ENCODE measurements around the gene NSUN4.
"Not testable (repeated sequence)": the region's sequence is repeated elsewhere in the genome, so short reads cannot be mapped to it uniquely, and the experiment has no call there.

NSUN4 gene

GRCh38 chr1:46325285-46326076, 15.1 kb upstream of the NSUN4 start:
- not testable (repeated sequence) for DNase-seq (ENCODE audit: low read depth in 2 of 2)

GRCh38 chr1:46328182-46328581, 12.4 kb upstream of the NSUN4 start:
- DNase-seq (ENCODE audit: low read depth in 2 of 2), result not testable (repeated sequence)

GRCh38 chr1:46329807-46330206, 10.8 kb upstream of the NSUN4 start:
- not testable (repeated sequence) for DNase-seq (ENCODE audit: low read depth in 2 of 2)

- DNase-seq (ENCODE audit: low read depth in 2 of 2), result not testable (repeated sequence)
Observed at GRCh38 chr1:46330381-46330780, 10.2 kb upstream of the NSUN4 start.

- not testable (repeated sequence) for DNase-seq (ENCODE audit: low read depth in 2 of 2)
Observed at GRCh38 chr1:46331786-46332540, 8.6 kb upstream of the NSUN4 start.

- DNase-seq (ENCODE audit: low read depth in 2 of 2), result no peak
Observed at GRCh38 chr1:46333300-46334029, 7.1 kb upstream of the NSUN4 start.

GRCh38 chr1:46334030-46334384, 6.6 kb upstream of the NSUN4 start:
- no peak for DNase-seq (ENCODE audit: low read depth in 2 of 2)

- DNase-seq (ENCODE audit: low read depth in 2 of 2), result no peak
Observed at GRCh38 chr1:46335081-46335480, 5.5 kb upstream of the NSUN4 start.

GRCh38 chr1:46337409-46337808, 3.2 kb upstream of the NSUN4 start:
- not testable (repeated sequence) for DNase-seq (ENCODE audit: low read depth in 2 of 2)

- no peak for DNase-seq (ENCODE audit: low read depth in 2 of 2)
Observed at GRCh38 chr1:46341222-46342083, 846 bp downstream of the NSUN4 start.

- no peak for DNase-seq (ENCODE audit: low read depth in 2 of 2)
Observed at GRCh38 chr1:46342084-46342656, 1.6 kb downstream of the NSUN4 start.

GRCh38 chr1:46342677-46343350, 2.2 kb downstream of the NSUN4 start:
- no peak for DNase-seq (ENCODE audit: low read depth in 2 of 2)

- DNase-seq (ENCODE audit: low read depth in 2 of 2), result no peak
Observed at GRCh38 chr1:46343351-46343695, 2.7 kb downstream of the NSUN4 start.

- no peak for DNase-seq (ENCODE audit: low read depth in 2 of 2)
Observed at GRCh38 chr1:46343705-46344104, 3.1 kb downstream of the NSUN4 start.

GRCh38 chr1:46344481-46344880, 3.9 kb downstream of the NSUN4 start:
- DNase-seq (ENCODE audit: low read depth in 2 of 2), result no peak

- no peak for DNase-seq (ENCODE audit: low read depth in 2 of 2)
Observed at GRCh38 chr1:46345281-46345680, 4.7 kb downstream of the NSUN4 start.

- no peak for DNase-seq (ENCODE audit: low read depth in 2 of 2)
Observed at GRCh38 chr1:46352363-46352762, 11.8 kb downstream of the NSUN4 start.

- not testable (repeated sequence) for DNase-seq (ENCODE audit: low read depth in 2 of 2)
Observed at GRCh38 chr1:46355920-46356319, 15.3 kb downstream of the NSUN4 start.

GRCh38 chr1:46362158-46362557, 21.6 kb downstream of the NSUN4 start:
- DNase-seq (ENCODE audit: low read depth in 2 of 2), result no peak

GRCh38 chr1:46363121-46363520, 22.5 kb downstream of the NSUN4 start:
- no peak for DNase-seq (ENCODE audit: low read depth in 2 of 2)

- DNase-seq (ENCODE audit: low read depth in 2 of 2), result no peak
Observed at GRCh38 chr1:46364612-46365011, 24.0 kb downstream of the NSUN4 start.
